D721Med (cell line): Measurements from ENCODE around the gene LSAMP.
"Not testable (repeated sequence)": the region's sequence is repeated elsewhere in the genome, so short reads cannot be mapped to it uniquely, and the experiment has no call there.

ENCODE experiments used
- DNase-seq: peaks from one replicate; pipeline ENCODE4 v3.0.0; 2011; ENCODE audit warnings: low spot score; ENCODE audit not compliant: insufficient read length
- FAIRE-seq: peaks from 2 replicates; lab custom pipeline; 2011; peaks lifted over from hg19 to GRCh38; lab: Jason Lieb, UNC
- TF ChIP-seq, protein P1 (sequence below): IDR thresholded peaks from 2 replicates; pipeline ENCODE4 v1.5.1; 2012; ENCODE audit warnings: mild to moderate bottlenecking, control low read depth; ENCODE audit not compliant: insufficient read depth; ENCODE audit errors: missing control alignments

LSAMP gene

DNA sequence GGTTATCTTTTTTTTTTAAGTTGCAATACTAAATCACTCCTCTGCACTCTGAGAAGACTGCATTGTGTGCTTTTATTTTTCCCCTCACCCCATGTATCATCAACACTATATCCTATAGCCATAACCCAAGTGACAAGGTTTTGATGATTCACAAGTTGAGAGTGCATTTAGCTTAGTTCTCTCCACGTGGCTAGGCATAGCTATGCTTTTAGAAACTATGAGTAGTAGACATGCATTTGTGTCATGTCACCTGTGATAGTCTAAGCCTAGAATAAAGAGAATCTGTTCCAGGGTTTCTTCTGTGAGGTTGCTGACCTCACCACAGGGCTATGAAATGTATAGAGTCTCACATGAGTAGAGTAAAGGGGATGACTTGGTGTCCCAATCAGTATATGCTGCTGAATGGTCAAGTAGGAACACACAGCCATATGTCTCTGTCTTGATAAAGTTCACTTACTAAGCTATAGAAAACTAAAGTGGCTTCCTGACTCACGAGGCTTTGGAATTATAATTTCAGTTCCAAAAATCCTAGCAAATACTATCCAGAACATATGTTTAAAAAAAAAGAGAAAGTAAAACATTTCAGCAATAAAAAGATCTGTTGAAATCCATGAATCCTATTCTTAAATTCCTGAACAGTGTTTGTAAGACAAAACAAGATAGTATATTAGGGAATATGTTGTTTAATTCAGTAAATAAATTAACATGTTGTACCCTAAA lies 206.3 kb downstream of the LSAMP start:
- DNase-seq (no peak), FAIRE-seq (no peak)
- TF ChIP-seq, protein P1, sequence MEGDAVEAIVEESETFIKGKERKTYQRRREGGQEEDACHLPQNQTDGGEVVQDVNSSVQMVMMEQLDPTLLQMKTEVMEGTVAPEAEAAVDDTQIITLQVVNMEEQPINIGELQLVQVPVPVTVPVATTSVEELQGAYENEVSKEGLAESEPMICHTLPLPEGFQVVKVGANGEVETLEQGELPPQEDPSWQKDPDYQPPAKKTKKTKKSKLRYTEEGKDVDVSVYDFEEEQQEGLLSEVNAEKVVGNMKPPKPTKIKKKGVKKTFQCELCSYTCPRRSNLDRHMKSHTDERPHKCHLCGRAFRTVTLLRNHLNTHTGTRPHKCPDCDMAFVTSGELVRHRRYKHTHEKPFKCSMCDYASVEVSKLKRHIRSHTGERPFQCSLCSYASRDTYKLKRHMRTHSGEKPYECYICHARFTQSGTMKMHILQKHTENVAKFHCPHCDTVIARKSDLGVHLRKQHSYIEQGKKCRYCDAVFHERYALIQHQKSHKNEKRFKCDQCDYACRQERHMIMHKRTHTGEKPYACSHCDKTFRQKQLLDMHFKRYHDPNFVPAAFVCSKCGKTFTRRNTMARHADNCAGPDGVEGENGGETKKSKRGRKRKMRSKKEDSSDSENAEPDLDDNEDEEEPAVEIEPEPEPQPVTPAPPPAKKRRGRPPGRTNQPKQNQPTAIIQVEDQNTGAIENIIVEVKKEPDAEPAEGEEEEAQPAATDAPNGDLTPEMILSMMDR, result no peak

DNA sequence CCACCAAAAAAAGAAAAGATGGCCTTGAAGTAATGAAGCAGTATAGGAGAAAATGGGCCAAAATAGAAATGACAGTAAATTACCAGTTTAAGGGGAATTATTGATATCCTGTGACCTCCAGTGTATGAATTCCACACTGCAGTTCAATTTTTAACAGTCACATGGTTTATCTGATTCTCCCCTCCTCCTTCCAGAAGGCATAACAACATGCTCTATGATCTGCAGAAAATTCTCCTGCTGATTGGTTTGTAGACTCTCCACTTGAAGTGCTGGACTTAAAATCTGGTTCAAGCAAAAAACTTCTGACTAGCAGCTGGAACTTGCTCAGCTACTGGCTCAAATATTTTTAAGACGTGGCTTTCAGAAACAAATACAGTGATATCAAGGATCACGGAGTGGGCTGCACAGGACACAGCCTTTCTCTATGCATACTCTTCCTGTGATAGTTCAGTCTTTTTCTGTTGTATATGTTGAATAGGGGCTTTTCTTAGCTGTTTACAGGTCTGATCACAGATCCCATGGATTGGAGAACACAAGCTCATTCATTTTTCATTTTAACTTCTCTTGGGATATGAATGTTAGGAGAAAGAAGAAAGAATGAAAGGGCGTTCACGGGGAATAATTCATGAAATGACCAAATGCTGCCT lies 211.5 kb downstream of the LSAMP start:
- DNase-seq (no peak), FAIRE-seq (no peak)
- TF ChIP-seq, protein P1, result no peak

DNA sequence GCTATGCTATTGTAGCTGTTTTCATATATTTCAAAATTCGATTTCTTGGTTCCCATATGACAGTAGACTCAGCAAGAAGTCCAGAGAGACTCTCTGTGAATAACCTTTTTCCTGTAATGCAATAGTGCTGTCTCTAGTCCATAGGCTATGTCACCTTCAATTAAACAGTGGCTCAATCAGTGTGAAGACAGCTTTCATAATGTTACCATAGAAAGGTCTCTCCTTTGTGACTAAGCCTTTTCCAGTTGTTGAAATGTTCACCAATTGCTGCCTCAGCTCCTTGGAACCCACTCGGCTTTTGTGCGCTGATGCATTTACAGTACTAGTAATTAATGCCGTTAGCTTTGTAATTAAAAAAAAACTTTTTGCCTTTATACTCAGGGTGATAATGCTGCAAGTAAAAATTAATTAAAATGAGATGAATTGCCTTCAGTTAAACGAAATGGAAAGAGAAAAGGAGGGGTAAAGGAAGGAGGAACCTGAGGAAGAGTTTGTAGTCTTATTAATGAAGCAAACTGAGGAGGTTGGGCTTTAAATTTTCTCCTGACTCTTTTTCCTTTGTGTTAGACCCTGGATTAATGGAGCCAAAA lies 214.8 kb downstream of the LSAMP start:
- FAIRE-seq (no peak), DNase-seq (no peak)
- TF ChIP-seq, protein P1, result no peak

DNA sequence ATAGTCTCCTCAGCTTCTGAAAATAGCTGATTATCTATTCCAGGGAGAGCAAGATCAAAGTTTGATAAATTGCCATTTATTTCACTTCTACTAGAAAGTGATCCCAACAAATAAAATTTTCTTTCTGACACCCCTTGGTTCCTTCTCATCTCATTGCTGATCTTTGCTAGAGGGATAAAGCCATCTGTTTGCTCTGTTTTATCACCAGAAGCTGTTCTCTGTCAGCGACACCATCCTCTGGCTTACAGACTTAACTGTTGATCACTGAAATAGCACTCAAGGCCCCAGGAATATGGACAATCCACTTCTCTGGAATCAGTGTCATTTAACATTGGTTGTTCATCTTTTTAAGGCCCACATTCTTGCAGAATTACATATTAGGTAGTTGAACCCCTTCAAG lies 219.0 kb downstream of the LSAMP start:
- FAIRE-seq (no peak), DNase-seq (no peak)
- TF ChIP-seq, protein P1, result no peak

DNA sequence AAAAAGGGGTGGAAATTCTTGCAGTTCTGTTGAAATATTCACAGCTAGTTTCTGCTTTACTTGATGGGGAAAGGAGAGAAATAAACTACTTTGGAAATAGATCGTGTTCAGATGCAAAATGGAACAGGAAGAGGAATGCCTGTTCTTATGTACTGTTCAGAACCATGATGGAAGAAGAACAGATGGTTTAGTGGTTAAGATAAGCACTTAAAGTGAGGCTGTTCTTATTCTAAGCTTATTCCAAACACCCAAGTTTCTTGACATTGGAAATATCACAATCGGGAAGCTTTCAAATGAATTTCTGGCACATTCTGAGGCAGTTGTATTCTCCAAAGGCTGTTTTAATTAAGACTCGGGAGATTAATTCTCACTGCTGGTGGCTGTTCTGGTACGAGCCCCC lies 228.5 kb downstream of the LSAMP start:
- peak; percentile 66 for FAIRE-seq
- TF ChIP-seq, protein P1, result no peak
- DNase-seq, result no peak

DNA sequence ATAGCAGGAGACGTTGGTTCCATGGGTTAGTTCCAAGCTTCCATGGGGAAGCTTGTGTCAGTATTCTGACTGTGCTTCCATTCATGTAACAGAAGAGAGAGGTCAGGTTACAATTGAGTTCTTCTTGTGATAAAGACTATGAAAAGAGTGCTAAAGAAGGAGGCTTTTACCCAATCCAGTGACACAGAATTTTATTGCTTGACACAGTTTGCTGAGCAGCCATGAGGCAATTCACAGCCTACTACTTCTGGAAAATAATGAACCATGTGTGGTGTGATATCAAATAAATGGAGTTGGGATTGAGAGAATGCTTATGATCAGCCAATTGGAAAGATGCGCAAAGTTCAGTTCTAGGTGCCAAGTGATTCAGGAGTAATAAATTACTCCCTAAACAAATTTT lies 233.4 kb downstream of the LSAMP start:
- TF ChIP-seq, protein P1, result no peak
- FAIRE-seq (no peak), DNase-seq (no peak)

DNA sequence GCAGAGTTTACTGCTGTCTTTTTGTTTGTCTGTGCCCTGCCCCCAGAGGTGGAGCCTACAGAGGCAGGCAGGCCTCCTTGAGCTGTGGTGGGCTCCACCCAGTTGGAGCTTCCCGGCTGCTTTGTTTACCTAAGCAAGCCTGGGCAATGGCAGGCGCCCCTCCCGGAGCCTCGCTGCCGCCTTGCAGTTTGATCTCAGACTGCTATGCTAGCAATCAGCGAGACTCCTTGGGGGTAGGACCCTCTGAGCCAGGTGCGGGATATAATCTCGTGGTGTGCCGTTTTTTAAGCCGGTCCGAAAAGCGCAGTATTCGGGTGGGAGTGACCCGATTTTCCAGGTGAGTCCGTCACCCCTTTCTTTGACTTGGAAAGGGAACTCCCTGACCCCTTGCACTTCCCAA lies 236.5 kb downstream of the LSAMP start:
- DNase-seq, FAIRE-seq: not testable (repeated sequence)
